Smooth muscle cell (in vitro differentiated cells): ENCODE data around the gene KCTD14. TPM values are rescaled to one million over a fixed set of nuclear protein-coding genes. Genes with fewer than 3 reads are reported as not detected.
"Not testable (repeated sequence)": the region's sequence is repeated elsewhere in the genome, so short reads cannot be mapped to it uniquely, and the experiment has no call there.

Source experiments
- DNase-seq: peaks from one replicate; lab custom pipeline; 2025; ENCODE audit not compliant: unreplicated experiment; lab: John Stamatoyannopoulos, UW
- H2AFZ ChIP-seq: fragments of 200-600 bp; sonication (generic); 2 replicates; pipeline ENCODE4 v1.6.0; 2016; ENCODE audit warnings: antibody characterized with exemption, low read depth, mild to moderate bottlenecking
- H3F3A ChIP-seq: fragments of 200-600 bp; sonication (generic); 2 replicates; pipeline ENCODE4 v1.6.0; 2017; ENCODE audit warnings: antibody characterized with exemption, low read depth
- H3K27ac ChIP-seq: fragments of 200-600 bp; sonication (generic); 2 replicates; pipeline ENCODE4 v1.5.1; 2016; ENCODE audit warnings: low read depth, mild to moderate bottlenecking
- H3K27me3 ChIP-seq: fragments of 200-600 bp; sonication (generic); 2 replicates; pipeline ENCODE4 v1.6.1; 2016; ENCODE audit warnings: low read depth, mild to moderate bottlenecking
- H3K36me3 ChIP-seq: fragments of 200-600 bp; sonication (generic); 2 replicates; pipeline ENCODE4 v1.5.1; 2016; ENCODE audit warnings: low read depth
- H3K4me1 ChIP-seq: fragments of 200-600 bp; sonication (generic); 2 replicates; pipeline ENCODE4 v1.5.1; 2016; ENCODE audit warnings: low read depth
- H3K4me2 ChIP-seq: fragments of 200-600 bp; sonication (generic); 2 replicates; pipeline ENCODE4 v1.6.0; 2016; ENCODE audit warnings: mild to moderate bottlenecking
- H3K4me3 ChIP-seq: fragments of 200-600 bp; sonication (generic); 2 replicates; pipeline ENCODE4 v1.5.1; 2016; ENCODE audit warnings: mild to moderate bottlenecking
- H3K79me2 ChIP-seq: fragments of 200-600 bp; sonication (generic); 2 replicates; pipeline ENCODE4 v1.6.0; 2016; ENCODE audit warnings: low read depth, mild to moderate bottlenecking
- H3K9ac ChIP-seq: fragments of 200-600 bp; sonication (generic); 2 replicates; pipeline ENCODE4 v1.6.0; 2016; ENCODE audit warnings: low read depth
- H3K9me3 ChIP-seq: fragments of 200-600 bp; sonication (generic); replicated peaks from 2 replicates; pipeline ENCODE4 v1.5.1; 2016; ENCODE audit warnings: low read depth
- H4K20me1 ChIP-seq: fragments of 200-600 bp; sonication (generic); 2 replicates; pipeline ENCODE4 v1.6.0; 2016; ENCODE audit warnings: low read depth
- WGBS: methylation state at CpG from one replicate; pipeline ENCODE4 v1.1.7; 2016; ENCODE audit warnings: low lambda C conversion rate; 5-methylcytosine and 5-hydroxymethylcytosine counted together
- polyA plus RNA-seq: library from polyadenylated mRNA; unstranded; fragments of >200 nt; fragmentation: Nextera tagmentation; extraction: Ambion mirVana; gene quantifications from 2 replicates; pipeline ENCODE4 v1.2.1, GENCODE V29; 2016
- total RNA-seq: library from RNA; depleted of rRNA; stranded (reverse); fragments of >200 nt; gene quantifications from 2 replicates; pipeline ENCODE4 v1.2.3, GENCODE V29; 2014
- TF ChIP-seq, protein P1 (sequence below): fragments of 200-600 bp; sonication (generic); IDR thresholded peaks from 2 replicates; pipeline ENCODE4 v1.5.1; 2017; ENCODE audit warnings: borderline replicate concordance, mild to moderate bottlenecking, antibody characterized with exemption; ENCODE audit not compliant: insufficient read depth, poor library complexity, severe bottlenecking

Gene KCTD14
- total and polyA plus RNA-seq, 2 experiments from 2014 or later: 1.5 to 1.7 TPM

DNA sequence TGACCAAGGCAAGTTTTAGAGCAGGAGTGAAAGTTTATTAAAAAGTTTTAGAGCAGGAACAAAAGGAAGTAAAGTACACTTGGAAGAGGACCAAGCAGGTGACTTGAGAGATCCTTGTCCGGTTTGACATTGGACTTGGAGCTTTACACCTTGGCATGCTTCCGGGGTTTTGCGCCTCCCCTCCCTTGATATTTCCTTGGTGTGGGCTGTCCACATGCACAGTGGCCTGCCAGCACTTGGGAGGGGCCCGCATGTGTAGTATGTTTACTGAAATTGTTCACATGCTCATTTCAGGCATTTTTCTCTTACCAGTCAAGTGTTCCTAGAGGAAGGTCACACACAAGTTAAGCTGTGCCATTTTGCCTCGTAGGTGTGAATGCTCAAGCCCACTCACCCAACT lies 21.6 kb upstream of the KCTD14 start:
- Histone ChIP-seq H3K9me3 (no peaks in the 10 kb centered on the region), H3K79me2 (no peaks in the 10 kb centered on the region), H4K20me1 (no peaks in the 10 kb centered on the region), H2AFZ (no peak overlapping the region), H3K36me3 (no peaks in the 10 kb centered on the region), H3K4me1 (peaks cover 6% of the 10 kb centered on the region), H3F3A (no peaks in the 10 kb centered on the region), H3K4me2 (no peak overlapping the region), H3K27ac (no peak overlapping the region), H3K27me3 (no peaks in the 10 kb centered on the region), H3K4me3 (no peak overlapping the region), H3K9ac (no peak overlapping the region)
- WGBS: 92% methylated on average over 5 of the region's 5 CpGs
- no peak for DNase-seq
- TF ChIP-seq, protein P1, sequence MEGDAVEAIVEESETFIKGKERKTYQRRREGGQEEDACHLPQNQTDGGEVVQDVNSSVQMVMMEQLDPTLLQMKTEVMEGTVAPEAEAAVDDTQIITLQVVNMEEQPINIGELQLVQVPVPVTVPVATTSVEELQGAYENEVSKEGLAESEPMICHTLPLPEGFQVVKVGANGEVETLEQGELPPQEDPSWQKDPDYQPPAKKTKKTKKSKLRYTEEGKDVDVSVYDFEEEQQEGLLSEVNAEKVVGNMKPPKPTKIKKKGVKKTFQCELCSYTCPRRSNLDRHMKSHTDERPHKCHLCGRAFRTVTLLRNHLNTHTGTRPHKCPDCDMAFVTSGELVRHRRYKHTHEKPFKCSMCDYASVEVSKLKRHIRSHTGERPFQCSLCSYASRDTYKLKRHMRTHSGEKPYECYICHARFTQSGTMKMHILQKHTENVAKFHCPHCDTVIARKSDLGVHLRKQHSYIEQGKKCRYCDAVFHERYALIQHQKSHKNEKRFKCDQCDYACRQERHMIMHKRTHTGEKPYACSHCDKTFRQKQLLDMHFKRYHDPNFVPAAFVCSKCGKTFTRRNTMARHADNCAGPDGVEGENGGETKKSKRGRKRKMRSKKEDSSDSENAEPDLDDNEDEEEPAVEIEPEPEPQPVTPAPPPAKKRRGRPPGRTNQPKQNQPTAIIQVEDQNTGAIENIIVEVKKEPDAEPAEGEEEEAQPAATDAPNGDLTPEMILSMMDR: no peak

DNA sequence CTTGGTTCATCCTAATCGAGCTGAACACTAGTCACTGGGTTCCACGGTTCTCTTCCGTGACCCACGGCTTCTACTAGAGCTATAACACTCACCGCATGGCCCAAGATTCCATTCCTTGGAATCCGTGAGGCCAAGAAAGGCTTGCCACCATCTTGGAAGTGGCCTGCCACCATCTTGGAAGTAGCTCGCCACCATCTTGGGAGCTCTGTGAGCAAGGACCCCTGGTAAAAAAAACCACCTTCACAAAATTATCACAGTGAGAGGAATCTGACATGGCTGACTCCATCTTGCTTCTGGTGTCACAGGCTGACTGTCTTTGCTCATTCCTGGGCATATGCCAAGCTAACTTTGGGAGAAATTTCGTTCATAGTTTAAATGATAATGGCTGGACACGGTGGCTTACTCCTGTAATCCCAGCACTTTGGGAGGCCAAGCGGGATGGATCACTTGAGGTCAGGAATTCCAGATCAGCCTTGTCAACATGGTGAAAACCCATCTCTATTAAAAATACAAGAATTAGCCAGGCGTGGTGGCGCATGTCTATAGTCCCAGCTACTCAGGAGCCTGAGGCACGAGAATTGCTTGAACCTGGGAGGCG lies 18.9 kb upstream of the KCTD14 start:
- H3K79me2 ChIP-seq: no peaks in the 10 kb centered on the region
- H4K20me1 ChIP-seq: no peaks in the 10 kb centered on the region
- H3K4me2 ChIP-seq: no peak overlapping the region
- DNase-seq: no peak
- no peak overlapping the region for H3K4me3 ChIP-seq
- H3K9me3 ChIP-seq: no peaks in the 10 kb centered on the region
- H3K9ac ChIP-seq: no peak overlapping the region
- H3F3A ChIP-seq: no peaks in the 10 kb centered on the region
- no peak overlapping the region for H2AFZ ChIP-seq
- no peaks in the 10 kb centered on the region for H3K36me3 ChIP-seq
- no peaks in the 10 kb centered on the region for H3K27me3 ChIP-seq
- no peak overlapping the region for H3K27ac ChIP-seq
- peaks cover 6% of the 10 kb centered on the region for H3K4me1 ChIP-seq
- TF ChIP-seq, protein P1: no peak
- WGBS: 96% methylated on average over 14 of the region's 14 CpGs

DNA sequence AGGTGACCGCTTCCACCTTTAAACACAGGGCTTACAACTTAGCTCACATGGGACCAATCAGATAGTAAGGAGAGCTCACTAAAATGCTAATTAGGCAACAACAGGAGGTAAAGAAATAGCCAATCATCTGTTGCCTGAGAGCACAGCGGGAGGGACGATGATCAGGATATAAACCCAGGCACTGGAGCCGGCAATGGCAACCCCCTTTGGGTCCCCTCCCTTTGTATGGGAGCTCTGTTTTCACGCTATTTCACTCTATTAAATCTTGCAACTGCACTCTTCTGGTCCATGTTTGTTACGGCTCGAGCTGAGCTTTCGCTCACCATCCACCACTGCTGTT lies 18.3 kb upstream of the KCTD14 start:
- H3K9me3 ChIP-seq, H3F3A ChIP-seq, H3K79me2 ChIP-seq, H3K4me2 ChIP-seq, H2AFZ ChIP-seq, H3K27ac ChIP-seq, H3K36me3 ChIP-seq, H3K4me3 ChIP-seq, H3K27me3 ChIP-seq, H4K20me1 ChIP-seq, DNase-seq, H3K9ac ChIP-seq, H3K4me1 ChIP-seq: not testable (repeated sequence)
- WGBS: 96% methylated on average over 8 of the region's 8 CpGs

DNA sequence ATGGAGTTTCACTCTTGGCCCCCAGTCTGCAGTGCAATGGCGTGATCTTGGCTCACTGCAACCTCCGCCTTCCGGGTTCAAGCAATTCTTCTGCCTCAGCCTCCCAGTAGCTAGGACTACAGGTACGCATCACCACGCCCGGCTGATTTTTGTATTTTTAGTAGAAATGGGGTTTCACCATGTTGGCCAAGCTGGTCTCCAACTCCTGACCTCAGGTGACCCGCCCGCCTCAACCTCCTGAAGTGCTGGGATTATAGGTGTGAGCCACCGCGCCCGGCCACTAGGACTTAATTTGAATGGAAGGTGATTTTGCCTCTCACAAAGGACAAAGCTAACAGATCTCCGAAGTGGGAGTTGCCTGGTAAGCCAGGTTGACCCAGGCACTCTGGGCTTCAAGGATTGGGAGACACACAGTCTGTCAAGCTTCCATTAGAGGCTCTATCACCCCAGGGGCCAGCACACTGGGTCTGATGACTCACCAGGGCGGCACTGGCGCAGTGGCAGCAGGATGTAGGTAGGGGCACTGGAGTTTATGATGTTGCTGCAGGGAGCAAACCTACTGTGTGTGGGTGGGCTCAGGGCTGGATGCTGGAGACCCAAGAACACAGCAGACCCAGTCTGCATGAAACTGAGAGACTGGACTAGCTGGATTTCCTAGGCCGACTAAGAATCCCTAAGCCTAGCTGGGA lies 17.8 kb upstream of the KCTD14 start:
- no peaks in the 10 kb centered on the region for H3K36me3 ChIP-seq
- no peaks in the 10 kb centered on the region for H3F3A ChIP-seq
- peaks cover 6% of the 10 kb centered on the region for H3K4me1 ChIP-seq
- H3K4me3 ChIP-seq: no peak overlapping the region
- no peak overlapping the region for H3K9ac ChIP-seq
- TF ChIP-seq, protein P1: no peak
- no peaks in the 10 kb centered on the region for H3K79me2 ChIP-seq
- no peak for DNase-seq
- H2AFZ ChIP-seq: no peak overlapping the region
- H4K20me1 ChIP-seq: no peaks in the 10 kb centered on the region
- H3K27ac ChIP-seq: peak overlapping the region; percentile 99
- H3K9me3 ChIP-seq: no peaks in the 10 kb centered on the region
- WGBS: 96% methylated on average over 15 of the region's 15 CpGs
- no peaks in the 10 kb centered on the region for H3K27me3 ChIP-seq
- H3K4me2 ChIP-seq: peak overlapping the region; percentile 84
